HG03025 (cell line): ENCODE results near the gene EPHA2.
"Not testable (repeated sequence)": the region's sequence is repeated elsewhere in the genome, so short reads cannot be mapped to it uniquely, and the experiment has no call there.

ENCODE experiments used
- ATAC-seq: cut with Tn5 transposase; IDR thresholded peaks from one replicate; pipeline ENCODE4 v1.9.1; 2021; ENCODE audit warnings: mild to moderate bottlenecking, moderate library complexity; ENCODE audit not compliant: unreplicated experiment, low FRiP score

Gene EPHA2

DNA sequence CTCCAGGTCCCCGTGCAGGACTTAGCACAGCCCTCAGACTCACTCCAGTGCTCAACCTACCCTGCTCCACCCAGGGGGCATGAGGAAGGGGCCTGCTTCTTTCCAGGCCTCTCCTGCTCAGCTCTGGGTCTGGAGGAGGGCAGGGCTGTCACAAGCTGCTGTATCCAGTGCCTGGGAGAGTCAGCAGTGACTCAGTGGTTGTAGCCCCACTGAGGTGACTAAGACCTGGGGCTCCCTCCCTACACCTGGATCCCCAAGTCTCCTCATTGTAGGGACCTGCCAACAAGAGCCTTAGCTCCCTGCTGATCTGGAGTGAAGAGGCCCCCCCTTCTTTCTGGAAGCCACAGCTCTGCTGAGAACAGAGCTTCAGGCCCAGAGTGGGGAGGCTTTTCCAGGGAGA lies 46.3 kb downstream of the EPHA2 start:
- no peak for ATAC-seq

DNA sequence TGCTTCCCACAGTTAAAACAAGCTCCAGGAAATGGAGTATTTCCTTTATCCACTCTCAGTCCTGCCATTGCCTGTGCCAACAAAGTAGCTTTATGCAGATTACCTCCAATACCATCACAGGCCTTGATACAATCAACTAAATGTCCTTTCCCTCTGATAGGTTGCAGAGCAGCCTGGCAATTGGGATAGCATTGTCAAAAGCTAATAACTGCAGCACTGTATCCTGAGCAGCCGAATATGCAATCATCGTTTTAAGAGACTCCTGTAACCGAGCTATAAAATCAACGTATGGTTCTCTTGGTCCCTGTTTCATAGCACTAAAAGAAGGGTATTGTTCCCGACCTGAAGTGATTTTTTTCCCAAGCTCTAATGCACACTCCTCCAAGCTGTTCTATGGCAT lies 48.8 kb downstream of the EPHA2 start:
- ATAC-seq = not testable (repeated sequence)

DNA sequence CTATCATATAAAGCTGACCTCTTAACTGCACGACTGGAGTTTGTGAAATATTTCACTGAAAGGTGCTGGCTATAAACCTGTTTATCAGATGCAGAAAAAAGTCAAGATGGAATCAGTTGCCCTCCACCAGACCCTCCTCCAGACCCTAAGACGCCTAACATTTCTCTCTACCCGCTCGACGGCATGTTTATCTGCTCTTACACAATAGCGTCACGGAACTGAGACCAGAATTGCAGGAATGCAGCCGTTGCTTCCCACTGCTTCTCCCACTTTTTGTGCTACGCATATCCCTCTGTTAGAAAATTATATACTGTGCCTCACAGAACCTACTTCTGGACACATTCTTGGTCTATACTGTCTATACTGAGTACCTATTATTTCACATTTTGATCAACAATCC lies 54.2 kb downstream of the EPHA2 start:
- no peak for ATAC-seq

DNA sequence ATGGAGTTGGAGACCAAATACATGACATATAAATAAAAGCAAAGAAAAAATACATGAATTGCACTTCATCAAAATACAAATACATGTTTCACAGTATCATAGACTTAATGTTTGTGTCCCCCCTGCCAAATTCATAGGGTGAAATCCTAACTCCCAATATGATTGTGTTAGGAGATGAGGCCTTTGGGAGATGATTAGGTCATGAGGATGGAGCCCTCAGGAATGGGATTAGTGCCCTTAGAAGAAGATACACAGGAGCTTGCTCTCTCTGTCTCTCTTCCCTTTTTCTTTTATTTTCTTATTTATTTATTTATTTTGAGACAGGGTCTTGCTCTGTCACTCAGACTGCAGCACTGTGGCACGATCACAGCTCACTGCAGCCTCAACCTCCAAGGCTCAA lies 56.5 kb downstream of the EPHA2 start:
- no peak for ATAC-seq

DNA sequence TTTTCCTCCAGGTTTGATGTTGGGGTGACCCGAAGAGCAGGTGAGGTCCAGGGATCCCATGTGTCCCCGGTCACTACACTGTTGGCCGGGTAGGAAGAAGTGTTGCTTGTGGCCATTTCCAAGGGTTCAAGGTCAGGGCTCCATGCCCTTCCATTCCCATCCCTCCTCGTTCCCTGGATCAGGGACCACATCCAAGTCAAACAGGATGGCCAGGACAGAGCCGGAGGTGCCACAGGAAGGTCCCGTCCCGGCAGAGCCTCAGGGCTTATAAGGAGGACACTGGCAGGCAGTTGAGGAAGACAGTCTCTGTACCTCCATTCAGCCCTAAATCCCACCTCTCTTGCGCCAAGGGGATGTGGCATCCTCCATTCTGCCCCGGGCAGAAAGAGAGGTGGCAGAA lies 60.4 kb downstream of the EPHA2 start:
- no peak for ATAC-seq

DNA sequence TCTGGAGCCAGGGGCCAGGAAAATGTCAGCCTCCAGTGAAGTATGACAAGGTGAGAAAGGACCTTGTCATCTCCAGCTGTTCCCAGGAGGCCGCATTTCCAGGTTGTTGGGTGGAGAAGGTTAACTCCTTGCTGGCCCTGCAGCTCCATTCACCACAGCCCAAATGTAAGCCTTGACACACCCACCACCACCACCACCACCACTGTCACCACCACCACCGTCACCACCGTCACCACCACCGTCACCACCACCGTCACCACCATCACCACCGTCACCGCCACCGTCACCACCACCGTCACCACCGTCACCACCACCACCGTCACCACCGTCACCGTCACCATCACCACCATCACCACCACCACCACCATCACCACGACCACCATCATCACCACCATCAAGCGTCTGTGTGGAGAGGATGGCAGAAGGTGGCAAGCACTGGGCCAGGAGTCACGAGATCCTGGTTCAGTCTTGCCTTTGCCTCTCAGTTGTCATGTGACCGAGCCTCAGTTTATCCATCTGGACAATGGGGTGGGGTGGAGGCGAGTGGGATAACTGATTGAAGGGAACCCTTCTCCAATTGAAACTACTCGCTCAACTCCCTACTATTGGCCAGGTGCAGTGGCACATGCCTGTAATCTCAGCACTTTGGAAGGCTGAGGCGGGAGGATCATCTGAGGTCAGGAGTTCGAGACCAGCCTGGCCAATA lies 61.3 kb downstream of the EPHA2 start:
- ATAC-seq = no peak

DNA sequence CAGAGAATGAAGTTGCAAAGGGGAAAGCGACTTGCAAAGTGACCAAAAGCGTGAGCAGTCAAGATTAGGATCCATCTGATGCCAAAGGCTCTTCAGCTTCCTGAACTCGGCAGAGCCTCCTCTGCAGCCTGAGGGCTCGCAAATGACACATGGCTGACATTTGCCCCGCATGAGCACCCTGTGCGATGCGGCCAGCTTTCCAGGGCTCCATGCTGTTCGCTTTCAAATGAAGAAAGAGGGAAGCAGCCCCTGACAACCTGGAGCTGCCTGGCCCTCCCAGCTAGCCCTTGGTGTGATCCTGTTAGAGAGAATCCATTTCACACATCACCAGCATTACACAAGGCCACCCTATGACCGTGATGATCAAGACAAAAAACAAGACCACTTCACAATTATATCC lies 62.3 kb downstream of the EPHA2 start:
- ATAC-seq = no peak

DNA sequence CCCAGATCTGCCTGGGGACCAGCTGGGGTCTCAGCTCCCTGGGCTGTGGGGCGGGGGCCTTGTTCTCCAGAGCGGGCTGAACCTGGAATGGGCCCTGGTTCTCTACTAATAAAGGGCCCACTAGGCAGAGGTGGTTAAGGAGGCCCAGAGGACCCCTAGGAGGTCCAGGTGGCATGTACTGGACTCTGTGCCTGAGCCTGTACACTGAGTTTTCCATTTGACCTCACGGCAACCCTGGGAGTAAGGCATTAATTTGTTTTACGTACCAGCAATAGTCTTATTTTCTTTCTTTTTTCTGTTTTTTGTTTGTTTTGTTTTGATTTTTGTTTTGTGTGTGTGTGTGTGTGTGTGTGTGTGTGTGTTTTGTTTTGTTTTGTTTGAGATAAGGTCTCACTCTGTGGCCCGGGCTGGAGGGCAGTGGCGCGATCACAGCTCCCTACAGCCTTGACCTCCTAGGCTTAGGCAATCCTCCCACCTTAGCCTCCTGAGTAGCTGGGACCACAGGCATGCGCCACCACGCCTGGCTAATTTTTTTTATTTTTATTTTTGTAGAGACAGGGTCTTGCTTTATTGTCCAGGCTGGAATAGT lies 62.9 kb downstream of the EPHA2 start:
- no peak for ATAC-seq

DNA sequence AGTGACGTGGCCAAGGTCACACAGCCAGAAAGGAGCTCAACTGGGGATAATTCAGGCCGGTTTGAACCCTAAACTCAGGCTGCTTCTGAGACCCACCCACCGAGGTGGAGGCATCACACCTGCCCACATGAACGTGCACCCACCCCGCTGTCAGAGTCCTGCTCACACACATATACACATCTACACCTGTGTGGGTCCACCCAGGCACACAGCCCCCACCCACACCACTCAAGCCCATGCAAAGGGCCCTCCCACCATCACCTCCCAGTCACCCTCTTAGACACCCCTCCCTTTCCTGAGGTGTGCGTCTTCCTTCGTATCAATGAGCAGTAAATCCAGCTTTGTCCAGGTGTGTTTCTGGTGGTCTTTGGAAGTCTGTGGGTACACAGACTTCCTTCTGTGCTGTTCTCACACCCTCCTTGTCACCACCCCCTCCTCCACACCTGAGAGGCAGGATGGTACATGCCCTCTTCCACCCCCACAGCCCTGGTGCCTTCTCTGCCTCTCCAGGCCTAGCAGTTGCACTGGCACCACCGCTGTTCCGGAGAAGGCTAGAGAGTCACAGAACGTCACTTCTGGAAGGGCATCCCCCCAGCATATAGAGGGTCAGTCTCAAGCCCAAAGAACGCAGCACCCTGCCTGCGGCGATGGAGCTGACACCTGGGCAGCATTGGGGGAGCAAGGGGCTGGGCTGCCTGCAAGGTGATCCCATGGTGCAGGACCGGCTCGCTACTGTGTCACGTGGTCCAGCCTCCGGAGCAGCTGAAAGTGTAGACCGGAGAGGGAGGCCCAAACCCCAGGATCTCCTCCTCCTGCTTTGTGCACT lies 63.6 kb downstream of the EPHA2 start:
- no peak for ATAC-seq

DNA sequence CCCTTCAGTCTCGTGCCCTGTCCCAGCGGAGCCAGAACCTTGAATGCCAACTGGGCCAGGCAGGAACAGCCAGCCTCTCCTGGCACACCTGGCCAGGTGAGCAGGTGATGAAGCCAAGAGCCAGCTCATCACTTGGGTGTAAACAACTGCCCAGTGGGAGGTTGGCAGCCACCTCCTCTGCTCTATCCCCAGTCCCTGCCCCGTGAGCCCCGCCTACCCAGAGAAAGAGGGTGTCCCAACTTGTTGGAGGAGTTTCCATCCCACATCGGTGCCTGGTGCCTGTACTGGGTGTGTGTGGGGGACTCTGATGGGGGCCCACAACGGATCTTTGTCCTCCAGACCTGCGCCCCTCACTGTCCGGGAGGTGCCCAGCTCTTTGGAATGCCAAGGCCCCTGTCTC lies 64.6 kb downstream of the EPHA2 start:
- ATAC-seq = no peak

DNA sequence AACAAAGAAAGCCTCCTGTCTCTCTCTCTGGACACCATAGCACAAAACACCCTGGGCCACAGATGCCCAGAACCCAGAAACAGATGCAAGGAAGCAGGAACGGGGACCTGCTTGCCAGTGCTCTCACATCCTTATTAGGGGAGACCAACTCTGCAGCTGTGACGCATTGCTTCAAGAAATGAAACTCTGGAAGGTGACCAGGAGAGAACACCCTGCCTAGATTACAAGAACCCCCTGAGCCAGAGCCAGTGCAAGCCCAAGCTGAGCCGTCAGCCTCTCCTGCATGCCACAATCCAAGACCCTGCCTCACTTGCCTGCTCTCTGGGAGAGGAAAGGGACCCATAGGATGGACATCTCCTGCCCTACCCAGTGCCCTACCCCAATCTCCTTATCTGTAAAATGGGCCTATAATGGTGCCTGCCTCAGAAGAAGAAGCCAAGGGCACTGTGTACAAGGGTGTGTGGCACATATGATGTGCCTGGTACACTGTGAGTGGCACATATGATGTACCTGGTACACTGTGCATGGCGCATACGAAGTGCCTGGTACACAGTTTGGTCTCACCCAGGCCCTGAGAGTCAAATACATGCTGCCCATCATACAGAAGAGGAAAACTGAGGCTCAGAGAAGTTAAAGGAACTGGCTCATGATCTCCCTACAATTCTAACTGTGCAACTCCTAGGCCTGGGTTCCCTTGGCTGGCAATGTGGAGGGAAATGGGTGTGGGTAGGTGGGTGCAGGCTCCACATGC lies 65.6 kb downstream of the EPHA2 start:
- no peak for ATAC-seq

DNA sequence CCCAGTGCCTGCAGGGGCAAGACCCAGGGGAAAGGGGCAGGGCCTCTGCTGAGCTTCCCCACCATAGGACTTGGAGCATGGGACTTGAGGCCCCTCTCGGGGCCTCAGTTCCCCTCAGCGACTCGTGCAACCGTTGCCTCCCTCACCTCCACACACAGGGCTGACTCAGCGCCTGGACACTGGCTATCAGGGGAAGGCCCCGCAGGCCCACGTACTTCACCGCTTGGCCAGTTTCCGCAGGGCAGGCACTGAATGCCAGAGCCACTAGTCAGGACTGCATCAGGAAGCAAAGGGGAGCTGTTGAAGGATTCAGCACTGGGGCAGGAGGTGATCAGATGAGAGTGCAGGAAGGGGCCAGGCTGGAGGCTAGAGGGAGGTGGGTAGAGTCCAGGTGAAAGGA lies 66.9 kb downstream of the EPHA2 start:
- no peak for ATAC-seq

DNA sequence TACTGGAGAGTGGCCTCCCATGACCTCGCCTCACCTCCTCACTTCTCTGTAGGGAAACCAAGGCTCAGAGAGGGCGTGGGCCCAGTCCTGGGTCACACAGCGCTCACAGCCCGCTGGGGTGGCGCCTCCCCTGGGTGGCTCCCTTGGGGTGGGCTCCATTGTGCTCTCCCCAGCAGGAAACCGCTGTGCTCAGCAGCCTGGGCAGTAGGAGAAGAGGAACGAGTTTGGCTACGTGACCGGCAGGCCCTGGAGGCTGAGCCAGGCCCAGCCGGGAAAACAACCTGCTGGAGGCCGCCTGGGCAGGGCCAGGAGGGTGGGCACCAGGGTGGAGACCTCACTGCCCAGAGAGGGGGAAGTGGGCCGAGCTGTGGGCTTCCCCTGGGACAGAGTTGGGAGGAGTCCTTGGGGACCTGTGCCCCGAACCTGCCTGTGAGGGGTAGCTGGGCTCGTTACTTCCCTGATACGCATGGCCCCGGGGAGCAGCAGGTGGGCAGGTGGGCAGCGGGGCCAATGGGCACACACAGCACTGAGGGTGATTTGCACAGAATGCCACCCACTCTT lies 67.4 kb downstream of the EPHA2 start:
- ATAC-seq = no peak

DNA sequence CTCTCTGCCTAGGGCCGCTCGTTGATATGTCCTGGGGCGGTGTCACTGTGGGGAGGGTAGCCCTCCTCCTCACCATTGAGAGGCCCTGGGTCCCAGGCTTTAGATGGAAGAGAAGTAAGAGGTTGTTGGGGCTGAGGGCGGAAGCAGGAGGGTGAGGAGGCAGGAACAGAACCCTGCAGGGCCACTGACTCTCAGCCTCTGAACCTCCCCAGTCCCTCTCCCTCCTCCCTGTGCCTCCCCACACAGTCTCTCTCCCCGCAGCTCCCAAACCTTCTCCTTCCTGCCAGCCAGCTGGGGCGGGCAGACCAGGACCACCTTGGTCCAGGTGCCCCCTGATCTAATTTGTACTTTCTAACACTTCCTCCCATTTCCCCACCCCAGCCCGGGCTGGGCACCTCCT lies 68.1 kb downstream of the EPHA2 start:
- no peak for ATAC-seq

DNA sequence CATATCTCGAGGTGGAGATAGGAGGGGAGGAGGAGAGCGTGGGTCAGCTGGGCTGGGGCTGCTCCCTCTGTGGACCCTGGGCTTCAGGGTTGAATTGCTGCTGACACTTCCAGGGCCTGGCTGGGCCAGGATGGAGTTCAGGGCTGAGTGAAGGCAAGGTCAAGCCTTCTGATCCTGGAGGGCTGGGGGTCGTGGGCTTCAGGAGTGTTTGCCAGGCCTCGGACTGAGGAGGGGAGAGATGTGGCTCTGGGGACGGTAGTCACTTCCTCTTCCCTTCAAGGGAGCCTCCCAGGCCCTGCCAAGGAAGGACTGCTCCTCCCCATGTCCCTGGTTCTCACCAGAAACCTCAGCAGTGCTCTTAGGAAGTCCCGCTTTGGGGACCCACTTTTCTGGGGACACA lies 70.3 kb downstream of the EPHA2 start:
- ATAC-seq = no peak

DNA sequence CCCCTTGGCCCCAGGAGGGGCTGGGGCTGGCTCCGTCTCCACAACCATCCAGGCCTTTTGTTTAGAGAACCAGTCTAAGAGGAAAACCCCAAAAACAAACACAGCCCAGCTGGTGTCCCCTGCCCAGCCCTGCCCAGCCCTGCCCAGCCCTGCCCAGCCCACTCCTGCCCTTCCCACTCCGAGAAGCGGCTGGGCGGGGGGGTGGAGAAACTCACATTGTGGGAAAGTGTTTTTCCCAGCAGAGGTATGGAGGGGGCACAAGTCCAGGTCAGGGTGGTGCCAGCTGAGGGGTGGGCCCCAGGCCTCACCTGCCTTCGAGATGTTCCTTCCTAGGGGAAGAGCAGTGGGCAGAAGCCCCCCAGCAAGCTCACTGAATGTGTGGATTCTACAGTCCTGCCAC lies 72.4 kb downstream of the EPHA2 start:
- ATAC-seq = no peak

DNA sequence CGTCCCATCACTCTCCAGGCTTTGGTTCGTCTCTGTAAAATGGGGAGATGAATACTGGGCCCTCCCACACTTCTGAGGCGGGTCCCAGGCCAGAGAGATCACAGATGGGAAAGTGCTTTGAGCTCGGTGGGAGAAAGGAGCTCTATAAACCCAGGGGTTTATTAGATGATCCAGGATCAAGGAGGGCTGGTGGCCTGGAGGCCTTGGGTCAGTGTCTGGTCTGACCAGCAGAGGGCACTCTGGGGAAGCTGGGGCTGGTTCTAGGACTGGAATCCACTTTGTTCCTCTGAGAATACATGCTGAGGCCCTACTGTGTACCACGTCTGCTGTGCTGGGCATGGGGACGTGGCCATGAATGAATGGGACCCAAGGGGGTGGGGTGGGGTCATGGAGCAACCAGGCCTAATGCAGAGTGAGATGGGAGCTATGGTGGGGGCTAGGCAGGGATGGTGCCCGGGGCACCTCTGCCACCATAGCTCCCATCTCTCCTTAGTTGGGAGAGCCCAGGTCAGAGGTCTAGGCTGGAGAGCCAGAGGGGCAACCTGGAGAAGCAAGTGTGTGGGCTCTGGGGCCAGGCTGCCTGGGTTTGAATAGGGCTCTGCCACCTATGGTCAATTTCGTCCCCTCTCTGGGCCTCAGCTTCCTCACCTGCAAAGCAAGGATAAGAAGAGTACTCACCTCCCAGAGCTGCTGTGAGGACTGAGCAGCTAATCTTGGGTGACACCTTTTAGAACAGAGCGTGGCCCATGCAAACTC lies 73.4 kb downstream of the EPHA2 start:
- ATAC-seq = no peak

DNA sequence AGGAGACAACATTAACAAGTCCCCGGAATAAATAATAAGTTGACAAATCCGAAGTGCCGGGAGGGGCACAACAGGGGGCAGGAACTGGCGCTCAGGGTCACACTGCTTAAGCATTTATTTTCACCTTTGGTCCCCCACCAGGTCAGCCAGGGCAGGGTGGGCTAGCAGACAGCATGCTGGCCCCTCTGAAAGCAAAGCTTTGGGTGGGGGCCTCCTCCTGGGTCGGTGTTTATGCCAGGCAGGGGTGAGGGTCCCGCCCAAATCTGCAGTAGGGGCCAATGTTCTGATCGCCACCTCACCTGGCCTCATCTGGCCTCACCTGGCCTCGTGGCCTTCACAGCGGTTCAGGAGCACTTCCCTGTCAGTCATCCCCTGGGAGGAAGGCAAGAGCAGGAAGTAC lies 74.2 kb downstream of the EPHA2 start:
- no peak for ATAC-seq

DNA sequence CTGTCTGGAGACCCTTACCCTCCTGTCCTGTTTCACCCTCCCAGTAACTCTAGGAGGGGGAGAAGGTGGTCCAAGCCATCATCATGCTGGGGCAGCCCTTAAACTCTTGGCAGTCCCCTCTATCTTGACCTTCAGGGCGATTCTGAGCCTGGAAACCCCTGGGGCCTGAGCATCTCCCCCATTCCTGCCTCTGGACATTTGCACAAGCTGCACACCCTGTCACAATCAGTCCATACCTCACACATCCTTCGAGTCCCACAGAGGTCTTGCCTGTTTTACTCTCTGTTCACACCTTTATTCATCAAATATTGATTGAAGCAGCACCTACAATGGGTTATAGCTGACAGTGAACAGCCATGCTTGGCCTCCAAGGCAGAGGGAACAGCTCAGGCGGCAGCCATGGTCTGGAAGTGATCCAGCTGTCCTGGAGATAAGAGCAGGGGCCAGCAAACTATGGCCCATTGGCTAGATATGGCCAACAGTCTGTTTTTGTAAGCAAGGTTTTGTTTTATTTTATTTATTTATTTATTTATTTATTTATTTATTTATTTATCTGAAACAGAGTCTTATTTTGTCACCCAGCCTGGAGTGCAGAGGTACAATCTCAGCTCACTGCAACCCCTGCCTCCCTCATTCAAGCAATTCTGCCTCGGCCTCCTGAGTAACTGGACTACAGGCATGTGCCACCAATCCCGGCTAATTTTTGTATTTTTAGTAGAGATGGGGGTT lies 75.3 kb downstream of the EPHA2 start:
- no peak for ATAC-seq
